ENCODE measurements around the gene NFIA.
A peak's percentile ranks its signal among the peaks of the same experiment; 100 is the strongest.

Gene NFIA

GRCh38 chr1:61081686-61082310, 563 bp upstream of the NFIA start:
- no peaks in the 10 kb centered on the region for H3K27me3 ChIP-seq
- TF ChIP-seq, protein P1, sequence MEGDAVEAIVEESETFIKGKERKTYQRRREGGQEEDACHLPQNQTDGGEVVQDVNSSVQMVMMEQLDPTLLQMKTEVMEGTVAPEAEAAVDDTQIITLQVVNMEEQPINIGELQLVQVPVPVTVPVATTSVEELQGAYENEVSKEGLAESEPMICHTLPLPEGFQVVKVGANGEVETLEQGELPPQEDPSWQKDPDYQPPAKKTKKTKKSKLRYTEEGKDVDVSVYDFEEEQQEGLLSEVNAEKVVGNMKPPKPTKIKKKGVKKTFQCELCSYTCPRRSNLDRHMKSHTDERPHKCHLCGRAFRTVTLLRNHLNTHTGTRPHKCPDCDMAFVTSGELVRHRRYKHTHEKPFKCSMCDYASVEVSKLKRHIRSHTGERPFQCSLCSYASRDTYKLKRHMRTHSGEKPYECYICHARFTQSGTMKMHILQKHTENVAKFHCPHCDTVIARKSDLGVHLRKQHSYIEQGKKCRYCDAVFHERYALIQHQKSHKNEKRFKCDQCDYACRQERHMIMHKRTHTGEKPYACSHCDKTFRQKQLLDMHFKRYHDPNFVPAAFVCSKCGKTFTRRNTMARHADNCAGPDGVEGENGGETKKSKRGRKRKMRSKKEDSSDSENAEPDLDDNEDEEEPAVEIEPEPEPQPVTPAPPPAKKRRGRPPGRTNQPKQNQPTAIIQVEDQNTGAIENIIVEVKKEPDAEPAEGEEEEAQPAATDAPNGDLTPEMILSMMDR (IDR thresholded peaks at IDR 0.05; ENCODE audit: low read depth, low read length) = no peak
- peaks cover 6% of the 10 kb centered on the region for H3K4me1 ChIP-seq
- H3K4me3 ChIP-seq (ENCODE audit: low read depth, low read length) = peak overlapping the region; percentile 73
- no peaks in the 10 kb centered on the region for H3K36me3 ChIP-seq
- H3K9me3 ChIP-seq = no peaks in the 10 kb centered on the region
- DNase-seq = peak; percentile 55

DNA sequence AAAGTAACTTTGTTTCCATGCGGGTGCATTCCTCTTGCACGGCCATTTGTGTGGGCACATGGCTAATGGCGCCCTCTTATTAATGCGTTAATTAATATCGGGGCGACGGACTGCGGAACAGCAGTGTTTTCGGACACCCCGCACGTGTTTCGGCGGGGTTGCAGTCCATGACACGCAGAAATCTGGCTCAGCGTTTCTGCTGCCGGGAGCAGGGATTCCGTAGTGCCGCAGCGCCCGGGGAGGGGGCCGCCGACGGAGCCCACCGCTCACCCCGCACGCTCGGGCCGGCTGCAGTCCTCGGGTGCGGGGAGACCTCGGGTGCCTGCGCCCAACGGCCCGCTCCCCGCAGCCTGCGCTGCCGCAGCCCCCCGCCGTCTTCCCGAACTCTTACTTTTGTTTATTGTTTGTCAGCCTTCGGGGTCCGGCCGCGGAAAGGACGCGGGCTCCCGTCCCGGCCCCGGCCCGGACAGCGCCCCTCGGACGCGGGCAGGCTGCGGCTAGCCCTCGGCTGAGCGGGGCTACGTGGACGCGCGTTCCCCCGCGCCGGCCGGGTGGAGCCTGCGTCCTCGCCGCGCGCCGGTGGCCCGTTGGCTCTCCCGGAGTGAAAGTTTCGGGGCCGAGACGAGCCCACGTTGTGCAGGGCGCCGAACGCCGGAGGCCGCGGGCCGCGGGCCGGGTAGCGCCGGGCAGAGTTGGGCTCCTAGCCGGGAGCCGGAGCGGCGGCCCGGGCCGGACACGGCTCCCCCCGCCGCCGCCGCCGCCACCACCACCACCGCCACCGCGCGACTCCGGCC, 849 bp downstream of the NFIA start:
- Histone ChIP-seq H3K36me3 (no peaks in the 10 kb centered on the region; the same call in 1 of the 2 replicates), H3K4me1 (peaks cover 6% of the 10 kb centered on the region), H3K4me3 (ENCODE audit: low read depth, low read length) (peak overlapping the region; percentile 75), H3K9me3 (no peaks in the 10 kb centered on the region), H3K27me3 (no peaks in the 10 kb centered on the region)
- TF ChIP-seq, protein P1 (IDR thresholded peaks at IDR 0.05; ENCODE audit: low read depth, low read length) = no peak
- DNase-seq = peak; percentile 23

DNA sequence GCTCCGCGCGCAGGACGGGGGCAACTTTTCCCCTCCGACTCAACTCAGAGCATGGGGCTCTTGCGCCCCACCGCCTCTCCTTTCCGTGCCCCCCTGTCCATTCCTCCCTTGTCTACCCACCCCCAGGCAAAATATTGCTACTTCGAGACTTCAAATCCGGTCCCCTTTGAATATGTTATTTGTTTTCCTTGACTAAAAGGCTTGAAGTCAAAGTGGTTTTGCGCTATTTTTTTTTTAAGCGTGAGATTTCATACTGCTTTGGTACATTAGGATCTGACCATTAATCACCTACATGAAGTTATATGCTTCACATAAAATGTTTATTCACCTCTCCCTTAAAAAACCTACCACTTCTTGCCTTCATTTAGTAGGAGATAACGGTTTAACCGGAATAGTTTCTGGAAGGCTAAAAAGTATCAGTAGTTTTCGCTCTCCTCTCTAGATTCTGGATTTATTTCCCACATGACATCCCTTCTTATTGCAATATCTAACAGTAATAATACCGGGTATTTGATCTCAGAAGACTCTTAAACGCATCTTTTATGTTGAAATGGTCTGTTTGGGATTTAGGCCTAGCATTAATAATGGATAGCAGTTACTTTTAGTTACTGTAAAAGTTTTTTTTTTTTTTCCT, 1.6 kb downstream of the NFIA start:
- peak overlapping the region; percentile 75 for H3K4me3 ChIP-seq (ENCODE audit: low read depth, low read length)
- H3K27me3 ChIP-seq = no peaks in the 10 kb centered on the region
- DNase-seq = no peak

GRCh38 chr1:61084491-61085031, 2.2 kb downstream of the NFIA start:
- H3K27me3 ChIP-seq = no peaks in the 10 kb centered on the region
- TF ChIP-seq, protein P1 (IDR thresholded peaks at IDR 0.05; ENCODE audit: low read depth, low read length) = no peak
- no peaks in the 10 kb centered on the region for H3K4me1 ChIP-seq
- DNase-seq = no peak
- H3K36me3 ChIP-seq = peaks cover 4% of the 10 kb centered on the region
- no peaks in the 10 kb centered on the region for H3K9me3 ChIP-seq
- peak overlapping the region; percentile 75 for H3K4me3 ChIP-seq (ENCODE audit: low read depth, low read length)

More for the DNA sequence above, 1.6 kb downstream of the NFIA start:
- TF ChIP-seq, protein P1 (IDR thresholded peaks at IDR 0.05; ENCODE audit: low read depth, low read length) = no peak
- H3K36me3 ChIP-seq = peaks cover 4% of the 10 kb centered on the region
- no peaks in the 10 kb centered on the region for H3K4me1 ChIP-seq
- no peaks in the 10 kb centered on the region for H3K9me3 ChIP-seq

DNA sequence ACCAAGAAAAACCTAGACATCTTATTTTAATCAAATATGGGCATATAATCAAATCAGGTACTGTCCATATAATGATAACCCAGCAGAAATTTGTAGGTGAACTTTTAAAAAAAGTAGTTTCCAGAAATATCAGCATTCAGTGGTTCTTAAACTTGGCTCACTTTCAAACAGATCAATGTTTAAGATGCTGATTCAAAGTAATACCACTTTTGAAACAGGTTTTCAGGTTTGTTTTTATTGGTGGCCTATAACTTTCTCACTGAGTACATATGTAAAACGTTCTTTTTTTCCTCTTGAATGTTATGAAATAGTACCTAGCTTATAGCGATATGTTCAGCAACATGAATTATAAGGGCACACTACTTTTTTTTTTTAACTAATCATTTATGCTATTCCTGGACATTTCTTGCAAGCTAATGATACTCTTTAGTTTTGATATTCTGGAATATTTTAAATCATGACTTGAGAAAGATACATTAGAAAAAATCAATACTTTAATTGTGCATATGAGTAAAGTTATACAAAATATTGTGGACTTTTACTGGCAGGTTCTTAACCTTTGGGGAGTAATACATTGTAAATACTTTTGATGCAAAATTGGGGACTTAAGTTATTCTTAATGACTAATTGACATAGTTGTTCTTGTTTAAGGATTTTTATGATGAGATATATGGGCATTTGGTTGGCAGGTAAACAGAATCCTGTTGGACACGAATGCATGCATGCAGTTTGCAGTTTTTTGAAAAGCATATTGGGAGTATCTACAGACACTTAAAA, 3.0 kb downstream of the NFIA start:
- Histone ChIP-seq H3K4me3 (ENCODE audit: low read depth, low read length) (peak overlapping the region; percentile 75), H3K4me1 (no peaks in the 10 kb centered on the region), H3K9me3 (no peaks in the 10 kb centered on the region), H3K27me3 (no peaks in the 10 kb centered on the region), H3K36me3 (peaks cover 4% of the 10 kb centered on the region)
- TF ChIP-seq, protein P1 (IDR thresholded peaks at IDR 0.05; ENCODE audit: low read depth, low read length) = no peak
- DNase-seq = no peak
